DMS153 treated with DMSO at 0.1 percent for 48 hours (cell line): ENCODE data around the gene MAP3K8.
A peak's percentile ranks its signal among the peaks of the same experiment; 100 is the strongest.

ENCODE experiments used
- DNase-seq: peaks from one replicate; lab custom pipeline; 2025; ENCODE audit not compliant: unreplicated experiment; lab: John Stamatoyannopoulos, UW

Gene MAP3K8

GRCh38 chr10:30433730-30434272, at the start of gene MAP3K8:
Gene MAP3K8, plus strand, starts transcription at chr10:30434184. Its CDS starts 4,755 bp downstream, at chr10:30438939.
- DNase-seq, result peak; percentile 22

DNA sequence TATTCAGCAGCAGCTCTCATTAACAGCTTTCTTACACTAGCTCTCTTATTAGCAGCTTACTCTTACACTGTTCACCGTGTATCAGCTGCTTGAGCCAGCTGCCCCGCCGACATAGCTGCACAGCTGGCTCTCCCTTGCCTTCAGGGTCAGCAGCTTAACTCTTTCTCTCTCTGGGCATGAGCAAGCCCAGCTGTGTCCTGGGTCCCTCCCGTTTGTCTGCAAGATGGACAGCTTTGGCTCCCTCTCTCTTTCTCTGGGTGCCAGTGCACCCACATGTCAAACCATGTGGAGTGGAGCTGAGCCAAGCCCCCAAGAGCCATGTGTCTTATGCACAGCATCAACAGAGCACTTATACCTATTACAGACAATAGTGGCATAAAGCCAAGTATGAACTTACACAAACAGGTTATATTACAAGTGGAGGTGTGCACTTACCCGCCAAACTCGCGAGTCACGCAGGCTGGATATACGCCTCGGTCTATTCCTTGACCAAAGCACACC, 49.2 kb upstream of the MAP3K8 start:
- no peak for DNase-seq

- no peak for DNase-seq
These were observed 47.0 kb upstream of the MAP3K8 start for GRCh38 chr10:30386801-30387588.

DNA sequence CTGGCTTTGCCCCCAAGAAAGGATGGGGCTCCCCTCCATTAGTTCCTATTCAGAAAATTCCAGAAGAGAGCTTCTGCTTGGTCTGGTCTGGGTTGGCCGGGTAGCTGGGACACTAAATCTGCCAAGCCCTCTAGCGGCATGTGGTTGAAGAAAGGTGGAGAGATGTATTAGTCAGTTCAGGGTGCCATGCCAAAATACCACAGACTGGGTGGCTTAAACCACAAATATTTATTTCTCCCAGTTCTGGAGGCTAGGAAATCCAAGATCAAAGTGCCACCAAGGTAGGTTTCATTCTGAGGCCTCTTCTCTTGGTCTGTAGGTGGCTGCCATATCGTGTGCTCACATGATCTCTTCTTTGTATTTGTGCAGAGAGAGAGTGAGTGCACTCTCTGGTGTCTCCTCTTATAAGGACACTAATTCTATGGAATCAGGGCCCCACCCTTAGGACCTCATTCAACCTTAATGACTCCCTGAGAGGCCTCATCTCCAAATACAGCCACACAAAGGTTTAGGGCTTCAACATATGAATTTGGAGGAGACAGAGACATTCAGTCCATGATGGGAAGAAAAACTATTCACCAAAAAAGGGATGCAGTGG, 46.2 kb upstream of the MAP3K8 start:
- DNase-seq, result no peak

DNA sequence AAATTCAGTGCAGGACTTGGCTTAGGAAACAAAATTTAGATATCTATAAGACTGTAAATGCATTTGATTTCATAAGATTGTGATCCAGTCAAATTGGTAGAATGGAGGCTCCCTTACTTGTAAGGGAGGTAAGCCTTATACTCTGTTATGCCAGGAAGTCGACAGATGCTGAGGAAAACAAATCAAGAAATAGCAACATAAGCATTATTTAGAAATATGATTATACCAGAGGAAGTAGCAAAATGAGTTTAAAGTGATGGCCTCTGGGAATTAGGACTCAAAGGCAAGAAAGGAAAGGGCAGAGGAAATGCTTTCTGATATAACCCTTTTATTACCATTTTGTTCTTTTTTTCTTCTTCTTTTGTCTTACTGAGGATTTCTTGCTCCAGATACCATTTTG, 44.4 kb upstream of the MAP3K8 start:
- DNase-seq, result no peak

- no peak for DNase-seq
These were observed 43.8 kb upstream of the MAP3K8 start for GRCh38 chr10:30390207-30390606.

DNA sequence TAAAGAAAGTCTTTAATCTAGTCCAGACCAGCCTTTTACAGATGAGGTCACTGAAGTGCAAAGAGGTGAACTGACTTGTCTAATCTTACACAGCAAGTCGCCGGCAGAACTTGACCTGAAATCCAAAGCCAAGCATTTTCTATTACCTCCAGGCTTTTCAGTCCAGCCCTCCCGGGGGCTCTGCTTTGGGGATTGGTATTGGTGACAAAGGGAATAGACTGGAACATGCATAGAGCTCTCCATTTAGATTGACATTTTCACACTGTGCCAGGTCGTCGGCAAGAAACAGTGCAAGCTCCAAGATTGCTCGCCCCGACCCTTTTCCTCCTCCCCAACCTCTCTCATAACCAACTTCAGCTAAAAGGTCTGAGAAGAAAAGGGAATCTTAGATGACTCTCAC, 42.7 kb upstream of the MAP3K8 start:
- no peak for DNase-seq

DNA sequence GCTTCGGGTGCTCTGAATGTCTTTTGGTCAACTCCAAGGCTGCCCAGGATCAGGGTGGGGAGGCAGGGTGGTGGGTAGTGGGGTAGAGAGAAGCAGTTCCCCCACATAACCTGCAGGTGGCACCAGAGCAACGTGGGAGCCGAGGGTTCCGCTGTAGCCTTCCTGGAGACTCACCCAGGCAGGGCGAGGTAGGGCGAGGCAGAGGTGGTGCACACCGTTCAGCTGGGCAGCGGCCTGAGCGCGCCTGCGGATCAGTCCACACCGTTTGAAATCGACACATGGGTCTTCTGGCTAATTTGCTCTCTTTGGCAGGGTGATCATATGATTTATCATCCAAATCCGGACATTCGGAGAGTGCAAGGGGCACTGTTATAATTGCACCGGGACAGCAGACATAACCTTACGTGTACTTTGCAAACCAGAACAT, 41.4 kb upstream of the MAP3K8 start:
- no peak for DNase-seq

GRCh38 chr10:30396293-30396692, 37.7 kb upstream of the MAP3K8 start:
- DNase-seq, result no peak

DNA sequence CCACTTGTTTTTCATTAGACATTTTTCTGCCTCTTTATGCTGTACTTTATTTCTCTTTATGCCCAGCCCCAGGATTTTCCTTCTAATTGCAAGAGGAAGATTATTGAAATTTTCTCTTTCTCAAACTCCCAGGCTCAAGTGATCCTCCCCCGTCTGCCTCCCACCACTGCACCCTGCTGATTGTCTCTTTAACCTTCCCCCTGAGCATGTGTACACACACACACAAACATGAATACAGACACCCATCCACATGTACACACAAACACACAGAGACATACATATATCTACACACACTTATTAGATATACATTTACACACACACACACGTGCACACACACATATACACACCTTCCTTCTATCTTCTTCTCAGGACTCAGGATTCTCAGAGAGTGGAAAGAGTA, 37.3 kb upstream of the MAP3K8 start:
- no peak for DNase-seq

- DNase-seq, result no peak
These were observed 35.8 kb upstream of the MAP3K8 start for GRCh38 chr10:30398193-30398592.

DNA sequence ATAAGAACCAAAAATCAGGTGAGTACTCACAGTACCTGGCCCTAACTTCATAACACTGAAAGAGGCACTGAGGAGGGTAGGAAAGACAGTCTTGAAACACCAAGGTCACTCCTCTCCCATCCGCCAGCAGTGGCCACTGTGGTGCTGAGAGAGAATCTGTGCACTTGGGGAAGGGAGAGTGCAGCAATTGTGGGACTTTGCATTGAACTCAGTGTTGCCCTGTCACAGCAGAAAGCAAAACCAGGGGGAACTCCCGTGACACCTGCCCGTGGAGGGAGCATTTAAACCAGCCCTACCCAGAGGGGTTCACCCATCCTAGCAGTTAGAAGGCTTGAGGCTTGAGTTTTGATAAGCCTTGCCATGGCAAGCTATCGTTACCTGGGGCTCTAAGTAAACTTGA, 35.2 kb upstream of the MAP3K8 start:
- no peak for DNase-seq

DNA sequence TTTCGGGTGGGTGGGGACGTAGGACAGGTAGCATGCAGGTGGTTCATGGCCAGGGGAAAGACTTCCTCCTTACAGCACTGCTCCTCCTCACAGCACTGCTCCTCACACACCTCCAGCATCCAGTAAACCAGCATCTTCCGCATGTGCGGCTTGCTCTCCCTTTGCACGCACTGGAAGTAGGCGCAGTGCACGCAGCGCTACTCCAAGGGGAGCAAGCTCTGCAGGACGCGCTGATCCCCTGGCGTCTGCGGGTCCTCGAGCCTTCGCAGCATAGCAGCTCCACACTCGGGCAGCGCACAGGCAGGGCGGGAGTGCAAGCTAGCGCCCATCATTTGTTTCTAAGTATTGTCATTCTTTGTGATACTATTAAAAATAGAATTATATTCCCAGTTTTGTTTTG, 30.5 kb upstream of the MAP3K8 start:
- no peak for DNase-seq

DNA sequence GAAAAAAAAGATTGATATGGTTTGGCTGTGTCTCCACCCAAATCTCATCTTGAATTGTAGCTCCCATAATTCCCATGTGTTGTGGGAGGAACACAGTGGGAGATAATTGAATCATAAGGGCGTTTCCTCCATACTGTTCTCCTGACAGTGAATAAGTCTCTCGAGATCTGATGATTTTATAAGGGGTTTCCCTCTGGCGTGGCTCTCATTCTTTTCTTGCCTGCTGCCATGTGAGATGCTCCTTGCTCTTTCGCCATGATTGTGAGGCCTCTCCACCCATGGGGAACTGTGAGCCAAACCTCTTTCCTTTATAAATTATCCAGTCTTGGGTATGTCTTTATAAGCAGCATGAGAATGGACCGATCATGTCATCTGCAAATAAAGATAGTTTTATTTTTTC, 29.4 kb upstream of the MAP3K8 start:
- no peak for DNase-seq

DNA sequence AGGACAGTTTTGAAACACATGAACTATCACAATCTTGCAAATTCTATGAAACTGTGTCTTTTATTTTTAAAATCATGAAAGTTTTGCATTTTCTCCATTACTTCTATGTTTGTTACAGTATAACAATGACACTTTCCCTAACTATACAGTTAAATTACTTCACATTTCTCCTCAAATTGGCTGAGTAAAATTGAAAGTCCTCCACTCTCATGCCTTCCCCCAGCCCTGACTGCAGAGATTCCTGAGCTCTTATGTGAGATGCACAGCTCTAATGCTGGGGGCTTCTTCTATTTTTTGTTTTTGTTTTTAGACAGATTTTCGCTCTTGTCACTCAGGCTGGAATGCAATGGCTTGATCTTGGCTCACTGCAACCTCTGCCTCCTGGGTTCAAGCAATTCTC, 22.7 kb upstream of the MAP3K8 start:
- DNase-seq, result no peak

DNA sequence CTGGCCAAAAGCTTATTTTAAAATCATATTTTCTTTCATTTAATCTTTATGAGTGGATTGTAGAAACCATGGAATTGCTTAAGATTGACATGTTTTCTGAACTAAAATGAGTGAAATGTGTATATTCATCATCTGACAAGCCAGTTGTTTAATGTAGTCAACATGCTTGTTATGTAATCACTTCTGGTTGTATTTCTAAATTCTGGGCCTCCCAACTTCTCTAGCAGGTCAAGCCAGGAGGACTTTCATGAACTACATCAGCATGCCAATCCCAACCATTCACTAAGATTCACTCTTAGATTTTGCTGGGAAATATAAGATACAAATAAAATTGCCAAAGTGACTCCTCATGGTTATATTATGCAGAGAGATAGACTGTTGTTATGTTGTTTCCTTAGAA, 21.1 kb upstream of the MAP3K8 start:
- no peak for DNase-seq

GRCh38 chr10:30413996-30414576, 19.9 kb upstream of the MAP3K8 start:
- peak; percentile 2 for DNase-seq

GRCh38 chr10:30415593-30415992, 18.4 kb upstream of the MAP3K8 start:
- no peak for DNase-seq

- DNase-seq, result no peak
These were observed 16.7 kb upstream of the MAP3K8 start for GRCh38 chr10:30417301-30417700.

DNA sequence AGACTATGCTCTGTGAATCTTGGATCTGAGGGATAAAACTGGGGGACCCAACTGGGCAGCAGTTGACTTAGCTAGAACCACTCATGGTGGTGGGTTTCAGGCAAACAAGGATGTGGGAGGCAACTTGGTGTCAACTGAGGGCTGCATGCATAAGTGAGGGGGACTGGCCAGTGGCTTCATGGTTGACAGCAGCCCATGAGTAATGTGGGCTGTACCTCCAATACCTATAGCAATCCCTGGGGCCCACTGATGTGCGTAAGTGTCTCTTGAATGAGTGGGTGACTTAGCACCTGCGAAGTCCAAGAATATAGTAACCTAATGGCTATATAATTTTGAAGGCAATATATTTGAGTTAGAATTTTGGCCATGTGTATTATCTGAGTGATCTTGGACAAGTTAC, 13.7 kb upstream of the MAP3K8 start:
- DNase-seq, result no peak

DNA sequence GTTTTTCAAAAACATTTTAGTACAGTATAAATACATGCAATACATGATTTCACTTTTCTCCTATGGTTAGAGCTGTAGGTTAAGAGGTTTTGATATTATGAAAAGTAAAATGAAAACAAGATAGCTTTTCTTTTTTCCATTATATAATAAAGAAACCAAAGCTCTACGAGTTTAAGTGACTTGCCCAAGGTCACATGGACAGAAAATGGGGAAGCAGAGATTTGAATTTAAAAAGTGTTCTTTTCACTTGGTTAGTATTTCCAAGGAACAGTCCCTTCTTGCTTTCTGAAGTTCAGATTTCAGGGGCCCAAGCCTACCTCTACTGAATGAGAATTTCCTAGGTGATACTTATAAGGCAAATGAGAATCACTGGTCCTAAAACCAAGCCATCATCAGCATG, 13.2 kb upstream of the MAP3K8 start:
- no peak for DNase-seq

DNA sequence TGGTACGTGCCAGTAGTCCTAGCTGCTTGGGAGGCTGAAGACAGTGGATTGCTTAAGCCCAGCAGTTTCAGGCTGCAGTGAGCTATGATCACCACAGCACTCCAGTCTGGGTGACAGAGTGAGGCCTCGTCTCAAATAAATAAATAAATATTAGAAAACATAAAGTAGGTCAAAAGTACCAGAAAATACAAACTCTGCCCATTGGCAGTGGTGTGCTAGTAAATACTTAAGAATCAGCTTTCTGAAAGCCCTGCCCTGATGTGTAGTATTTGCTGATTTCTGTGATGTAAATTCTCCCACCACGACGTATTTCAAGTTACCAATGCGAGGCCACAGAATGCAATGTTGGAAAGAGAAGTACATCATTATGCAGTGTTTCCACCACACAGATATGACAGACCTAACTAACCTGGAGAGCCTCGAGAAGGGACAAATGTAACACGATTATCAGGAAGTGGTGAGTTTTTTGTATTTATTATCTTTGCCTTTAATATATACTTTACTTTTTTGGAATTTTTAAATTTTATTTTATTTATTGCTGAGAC, 11.8 kb upstream of the MAP3K8 start:
- DNase-seq, result no peak
